Stimulated activated CD4-positive, alpha-beta T cell treated with anti-CD3 and anti-CD28 coated beads, Interleukin-1b, Interleukin-23, amount 100 ng/mL, for 48 hours (primary cell): ENCODE results near the gene C12orf76.

Experiments used
- DNase-seq: peaks from one replicate; pipeline ENCODE4 v3.0.0-alpha.2; 2020

Gene C12orf76

DNA sequence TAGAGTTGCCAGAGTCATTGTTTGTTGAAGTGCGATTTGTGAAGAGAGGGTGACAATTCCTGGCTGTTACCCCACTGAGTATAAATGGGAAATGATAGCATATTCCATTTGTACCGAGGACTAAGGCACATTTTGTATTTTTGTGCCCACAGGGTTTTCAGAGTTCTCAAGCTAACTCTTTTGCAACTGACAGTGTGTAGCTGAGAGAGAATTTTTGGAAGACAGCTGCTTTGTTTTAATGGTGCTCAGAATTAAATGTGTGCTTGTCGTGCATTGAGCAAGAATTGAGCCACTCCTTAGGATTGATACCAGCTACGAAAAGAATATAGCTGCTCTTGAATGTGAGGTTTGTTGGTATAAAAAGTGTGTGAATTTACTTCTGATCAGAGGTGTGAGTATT is 27.4 kb downstream of the C12orf76 start:
- no peak for DNase-seq

DNA sequence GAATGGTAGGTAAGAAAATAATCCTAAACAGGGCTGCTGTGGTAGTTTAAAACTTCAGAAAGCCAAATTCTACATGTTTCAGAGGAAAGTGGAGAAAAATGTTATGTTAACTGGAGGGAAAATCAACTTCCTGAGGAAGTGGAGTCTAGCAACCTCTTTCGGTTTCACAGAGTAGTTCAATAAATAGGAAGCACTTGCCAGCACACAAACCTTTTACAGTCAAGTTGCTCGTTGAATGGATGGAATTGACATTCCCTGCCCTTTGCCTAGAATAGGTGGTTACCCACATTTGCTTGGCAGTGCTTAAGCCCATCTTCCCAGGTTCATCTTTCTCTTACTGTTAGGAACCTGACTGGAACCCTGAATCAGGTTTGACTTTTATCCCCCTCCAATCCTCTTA is 33.2 kb downstream of the C12orf76 start:
- no peak for DNase-seq

DNA sequence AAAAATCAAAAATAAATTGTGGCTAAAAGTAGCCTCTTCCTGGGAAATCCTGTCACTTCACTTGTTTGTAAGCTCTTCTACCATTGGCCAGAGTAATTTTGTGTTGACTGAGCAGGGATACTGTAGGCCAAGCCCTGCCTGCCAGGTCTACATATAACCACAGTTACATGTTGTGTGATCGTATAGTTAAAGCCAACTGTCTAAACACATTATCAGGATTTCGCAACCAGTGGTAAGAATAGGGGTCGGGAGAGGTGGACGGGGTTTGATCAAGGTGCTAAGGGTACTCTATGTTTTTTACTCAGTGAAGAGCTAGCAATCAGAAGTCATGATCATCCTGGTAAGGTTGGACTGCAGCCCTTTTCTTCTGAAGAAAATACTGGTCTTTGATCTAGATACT is 35.7 kb downstream of the C12orf76 start:
- DNase-seq = no peak

DNA sequence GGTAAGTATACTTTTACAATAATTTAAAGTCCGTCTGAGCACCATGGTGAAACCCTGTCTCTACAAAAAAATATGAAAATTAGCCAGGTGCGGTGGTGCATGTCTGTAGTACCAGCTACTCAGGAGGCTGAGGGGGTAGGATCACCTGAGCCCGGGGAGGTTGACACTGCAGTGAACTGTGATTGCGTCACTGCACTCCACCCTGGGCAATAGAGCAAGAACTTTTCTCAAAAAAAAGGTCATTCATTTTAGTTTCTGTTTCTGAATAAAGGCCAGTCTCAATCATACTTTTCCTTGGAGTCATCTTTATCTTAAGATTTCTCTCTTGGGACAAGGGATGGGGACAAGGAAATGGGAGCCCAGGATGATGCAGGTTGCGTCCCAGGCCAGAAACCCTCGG is 36.2 kb downstream of the C12orf76 start:
- DNase-seq = no peak

DNA sequence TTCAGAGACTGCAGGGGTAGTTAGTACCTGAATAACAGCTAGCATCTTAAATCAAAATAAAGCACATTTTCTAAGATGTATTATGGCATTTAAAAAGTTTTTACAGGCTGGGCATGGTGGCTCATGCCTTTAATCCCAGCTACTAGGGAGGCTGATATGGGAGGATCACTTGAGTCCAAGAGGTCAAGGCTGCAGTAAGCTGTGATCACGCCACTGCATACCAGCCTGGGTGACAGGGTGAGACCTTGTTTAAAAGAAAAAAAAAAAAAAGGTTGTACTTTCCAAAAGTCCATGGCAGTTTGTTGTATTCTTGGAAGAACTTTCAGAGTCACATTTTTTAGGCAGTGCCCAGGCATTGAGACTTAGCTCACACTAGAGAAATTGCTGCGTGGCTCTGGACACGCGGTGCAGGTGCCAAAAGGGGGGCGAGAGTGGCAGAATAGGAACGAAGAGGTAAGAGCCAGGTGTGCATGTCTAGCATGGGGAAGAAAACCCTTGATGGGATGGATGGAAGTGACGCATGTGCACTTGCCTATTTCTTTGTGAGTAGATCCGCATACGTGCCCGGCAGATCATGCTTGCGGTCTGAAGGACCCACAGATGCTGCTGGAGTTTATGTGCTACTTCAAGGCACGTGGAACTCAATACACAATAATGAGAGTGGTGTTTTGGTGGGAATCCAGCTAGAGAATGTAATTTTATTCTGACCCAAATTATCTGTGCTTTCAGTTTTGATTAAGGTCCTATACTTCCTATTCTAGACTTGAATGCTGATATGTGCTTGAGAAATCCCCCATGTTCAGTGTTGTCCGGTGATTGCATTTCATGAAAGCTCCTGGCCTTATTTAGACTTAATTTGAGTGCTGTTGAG is 37.2 kb downstream of the C12orf76 start:
- DNase-seq = no peak

DNA sequence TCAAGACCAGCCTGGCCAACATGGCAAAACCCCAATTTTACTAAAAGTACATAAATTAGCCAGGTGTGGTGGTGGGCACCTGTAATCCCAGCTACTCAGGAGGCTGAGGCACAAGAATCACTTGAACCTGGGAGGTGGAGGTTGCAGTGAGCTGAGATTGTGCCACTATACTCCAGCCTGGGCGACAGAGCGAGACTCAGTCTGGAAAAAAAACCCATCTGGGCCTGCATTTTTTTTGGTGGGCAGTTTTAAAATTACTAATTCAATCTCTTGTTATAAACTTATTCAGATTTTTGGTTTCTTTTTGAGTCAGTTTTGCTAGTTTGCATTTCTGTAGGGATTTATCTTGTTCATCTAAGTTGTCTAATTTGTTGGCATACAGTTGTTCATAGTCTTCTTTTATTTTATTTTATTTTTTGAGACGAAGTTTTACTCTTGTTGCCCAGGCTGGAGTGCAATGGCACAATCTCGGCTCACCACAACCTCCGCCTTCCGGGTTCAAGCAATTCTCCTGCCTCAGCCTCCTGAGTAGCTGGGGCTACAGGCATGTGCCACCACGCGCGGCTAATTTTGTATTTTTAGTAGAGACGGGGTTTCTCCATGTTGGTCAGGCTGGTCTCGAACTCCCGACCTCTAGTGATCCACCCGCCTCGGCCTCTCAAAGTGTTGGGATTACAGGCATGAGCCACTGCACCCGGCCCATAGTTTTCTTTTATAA is 39.5 kb downstream of the C12orf76 start:
- peak; percentile 27 for DNase-seq

DNA sequence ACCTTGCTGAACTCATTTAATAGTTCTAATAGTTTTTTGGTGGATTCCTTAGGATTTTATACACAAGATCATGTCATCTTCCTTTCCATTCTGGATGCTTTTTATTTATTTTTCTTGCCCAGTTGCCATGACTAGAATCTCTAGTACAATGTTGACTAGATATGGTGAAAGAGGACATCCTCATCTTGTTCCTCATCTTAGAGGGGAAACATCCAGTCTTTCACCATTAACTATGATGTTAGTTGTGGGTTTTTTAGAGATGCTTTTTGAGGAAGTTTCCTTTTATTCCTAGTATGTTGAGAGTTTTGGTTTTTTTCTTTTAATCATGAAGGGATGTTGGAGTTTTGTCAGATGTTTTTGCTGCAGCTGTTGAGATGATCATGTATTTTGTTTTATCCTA is 40.4 kb downstream of the C12orf76 start:
- no peak for DNase-seq

DNA sequence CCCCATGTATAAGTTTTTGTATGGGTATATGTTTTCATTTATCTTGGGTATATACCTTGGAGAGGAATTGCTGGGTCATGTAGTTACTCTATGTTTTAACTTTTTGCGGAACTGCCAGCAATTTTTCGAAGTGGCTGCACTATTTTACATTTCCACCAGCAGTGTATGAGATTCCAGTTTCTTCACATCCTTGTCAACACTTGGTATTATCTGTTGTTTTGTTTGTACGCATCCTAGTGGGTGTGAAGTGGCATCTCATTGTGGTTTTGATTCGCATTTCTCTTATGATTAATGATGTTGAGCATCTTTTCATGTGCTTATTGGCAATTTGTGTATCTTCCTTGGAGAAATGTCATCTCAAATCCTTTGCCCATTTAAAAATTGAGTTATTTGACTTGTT is 42.2 kb downstream of the C12orf76 start:
- DNase-seq = no peak

DNA sequence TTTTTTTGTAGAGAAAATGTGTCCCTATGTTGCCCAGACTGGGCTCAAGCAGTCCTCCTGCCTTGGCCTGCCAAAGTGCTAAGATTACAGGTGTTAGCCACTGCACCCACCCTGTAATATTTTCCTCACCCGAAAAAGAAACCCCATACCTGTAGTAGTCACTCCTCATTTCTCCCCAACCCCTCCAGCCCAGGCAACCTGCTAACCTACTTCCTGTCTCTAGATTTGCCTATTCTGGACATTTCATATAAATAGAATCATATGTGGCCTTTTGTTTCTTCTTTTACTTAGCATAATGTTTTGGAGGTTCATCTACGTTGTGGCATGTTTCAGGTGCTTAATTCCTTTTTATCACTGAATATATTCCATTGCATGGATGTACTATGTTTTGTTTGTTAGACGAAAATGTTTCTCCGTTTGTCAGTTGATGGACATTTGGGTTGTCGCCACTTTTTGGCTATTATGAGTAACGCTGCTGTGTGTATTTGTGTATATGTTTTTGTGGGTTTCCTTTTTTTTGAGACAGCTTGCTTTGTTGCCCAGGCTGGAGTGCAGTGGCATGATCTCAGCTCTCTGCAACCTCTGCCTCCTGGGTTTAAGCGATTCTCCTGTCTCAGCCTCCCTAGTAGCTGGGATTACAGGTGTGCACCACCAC is 42.9 kb downstream of the C12orf76 start:
- DNase-seq = peak; percentile 25

DNA sequence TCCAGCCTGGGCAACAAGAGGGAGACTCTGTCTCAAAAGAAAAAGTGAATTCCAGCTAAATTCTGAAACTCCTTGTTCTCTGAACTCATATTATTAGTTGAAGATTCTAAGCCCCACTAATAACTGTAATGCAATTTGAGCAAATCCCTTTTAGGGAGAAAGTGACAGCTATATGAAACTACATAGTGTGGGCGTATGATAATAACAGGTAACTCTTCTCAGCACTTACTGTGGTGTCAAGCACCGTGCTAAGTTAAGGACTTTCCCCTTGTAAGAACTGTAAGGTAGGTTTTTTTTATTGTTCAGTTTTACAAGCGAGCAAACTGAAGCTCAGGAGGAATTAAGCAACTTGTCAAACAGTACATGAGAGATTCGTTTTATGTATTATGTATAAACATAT is 43.7 kb downstream of the C12orf76 start:
- no peak for DNase-seq

DNA sequence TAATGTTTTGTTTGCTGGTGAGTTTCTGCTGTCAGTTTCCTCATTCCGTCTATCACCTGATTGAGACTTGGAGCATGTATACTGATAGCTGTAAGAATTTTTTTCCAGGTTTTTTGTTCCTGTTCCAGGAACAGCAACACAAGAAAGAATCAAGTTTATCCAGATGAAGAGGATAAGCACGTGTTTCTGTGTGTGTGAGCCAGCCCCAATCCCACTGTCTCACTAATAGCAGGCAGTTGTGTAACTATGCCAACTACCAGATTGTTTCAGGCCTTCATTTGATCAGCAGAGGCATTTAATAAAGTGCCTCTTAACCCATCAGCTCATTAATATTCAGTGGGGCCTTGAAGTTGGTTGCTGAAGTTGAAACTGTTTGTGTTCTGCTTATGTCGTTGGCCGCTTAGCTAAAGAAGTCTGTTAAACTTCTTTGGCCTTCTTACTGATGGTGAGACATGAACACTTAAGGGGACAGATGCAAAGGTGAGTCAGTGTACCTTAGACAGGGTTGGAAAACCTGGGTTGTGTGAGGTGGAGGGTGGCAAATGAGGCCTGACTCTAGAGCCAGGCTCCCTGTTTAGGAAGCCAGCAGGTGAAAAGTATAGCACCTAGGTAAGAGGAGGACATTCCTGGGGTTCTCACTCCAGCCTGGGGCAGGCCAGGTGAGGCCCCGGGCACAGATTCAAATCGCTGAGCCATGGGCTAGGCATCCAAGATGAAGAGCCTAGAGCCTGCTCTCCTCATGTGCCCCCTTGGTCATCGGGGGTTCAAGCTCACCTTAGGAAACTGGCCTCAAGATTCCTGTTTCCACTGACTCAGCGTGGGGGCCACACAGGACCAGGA is 45.4 kb downstream of the C12orf76 start:
- DNase-seq = no peak

DNA sequence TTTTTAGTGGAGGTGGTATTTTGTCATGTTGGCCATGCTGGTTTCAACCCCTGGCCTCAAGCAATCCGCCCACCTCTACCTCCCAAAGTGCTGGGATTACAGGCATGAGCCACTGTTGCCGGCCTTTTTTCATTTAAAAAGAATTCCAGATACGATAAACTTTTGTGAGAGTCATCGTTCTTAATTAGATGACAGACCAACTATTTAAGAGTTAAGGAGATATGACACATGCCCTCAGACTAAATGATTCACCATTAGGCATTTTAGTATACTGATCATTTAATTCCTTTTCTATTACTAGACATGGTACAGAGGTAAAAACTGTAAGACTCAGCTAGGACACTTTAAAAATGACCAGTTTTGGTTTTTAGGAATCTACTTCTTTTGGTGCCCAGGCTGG is 46.7 kb downstream of the C12orf76 start:
- no peak for DNase-seq

DNA sequence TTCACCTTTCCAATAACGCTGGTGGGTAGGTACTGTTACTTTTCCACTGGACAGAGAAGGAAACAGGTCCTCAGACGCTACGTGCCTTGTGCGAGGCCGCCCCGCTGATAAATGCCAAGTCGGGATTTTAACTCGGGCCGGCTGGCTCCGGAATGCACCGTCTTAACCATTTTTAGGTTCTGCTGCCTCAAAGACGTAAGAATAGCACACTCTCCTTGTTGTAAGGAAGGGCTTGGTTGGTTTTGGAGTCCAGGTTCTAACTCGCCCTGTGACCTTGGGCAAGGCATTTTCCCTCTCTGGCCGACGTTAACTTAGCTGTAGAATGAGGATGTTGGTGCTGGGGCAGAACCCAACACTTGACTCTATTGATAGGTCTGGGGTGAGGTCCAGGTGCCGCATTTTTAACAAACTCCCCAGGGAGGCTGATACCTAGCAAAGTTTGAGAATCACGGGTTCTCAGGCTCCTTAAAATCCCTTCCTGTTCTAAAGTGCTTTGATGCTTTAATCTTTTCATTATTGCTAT is 48.3 kb downstream of the C12orf76 start:
- no peak for DNase-seq

DNA sequence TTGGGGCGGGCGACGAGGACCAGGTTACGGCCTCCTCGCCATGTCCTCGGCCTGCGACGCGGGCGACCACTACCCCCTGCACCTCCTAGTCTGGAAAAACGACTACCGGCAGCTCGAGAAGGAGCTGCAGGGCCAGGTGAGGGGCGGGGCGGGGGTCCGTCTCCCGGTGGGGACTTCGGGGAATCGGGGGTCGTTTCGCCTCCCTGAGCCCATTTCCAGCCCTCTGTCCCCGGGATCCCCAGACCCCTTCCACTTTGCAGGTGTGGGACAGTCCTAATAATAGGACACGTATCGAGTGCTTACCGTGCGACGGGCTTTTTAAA is 48.7 kb downstream of the C12orf76 start:
- no peak for DNase-seq

DNA sequence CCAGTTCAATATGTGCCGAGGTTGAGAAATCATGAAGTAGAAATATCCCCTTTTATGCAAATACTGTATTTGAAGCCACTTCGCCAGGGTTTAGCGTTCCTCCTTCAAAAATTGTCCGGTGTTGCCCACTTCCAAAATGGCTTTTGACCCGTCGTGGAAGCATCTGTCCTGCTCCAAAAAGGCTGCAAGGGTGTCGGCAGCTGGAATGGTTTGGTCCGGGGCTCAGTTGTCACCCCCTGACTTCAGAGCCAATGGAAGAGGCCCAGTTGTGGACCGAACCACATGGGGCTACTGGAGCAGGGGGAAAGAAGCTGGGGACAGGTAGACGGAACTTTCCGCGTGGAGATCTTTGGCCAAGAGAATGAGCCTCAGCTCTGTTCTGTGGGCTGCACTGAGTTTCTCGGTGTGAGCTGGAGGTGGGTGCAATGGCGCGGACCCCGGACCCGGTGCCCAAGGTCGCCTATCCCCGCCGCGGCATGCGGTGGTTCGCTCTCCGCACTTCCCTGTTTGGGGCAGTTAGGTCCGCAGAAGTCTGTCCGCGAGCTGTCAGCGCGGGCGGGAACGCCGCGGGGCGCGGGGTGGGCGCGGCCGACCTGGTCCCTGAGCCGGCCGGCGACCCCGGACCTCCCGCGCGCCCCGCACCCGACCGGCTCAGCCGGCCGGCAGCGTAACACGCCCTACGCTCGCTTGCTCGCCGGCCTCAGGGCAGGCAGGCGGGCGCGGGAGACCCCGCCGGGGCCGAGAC is 49.2 kb downstream of the C12orf76 start, which contains the start of gene ANKRD13A:
TSS of gene ANKRD13A (plus strand) at position 527 of the 745 bp plus-strand sequence. CDS start 259 bp downstream, outside the sequence.
- DNase-seq = peak; percentile 91

DNA sequence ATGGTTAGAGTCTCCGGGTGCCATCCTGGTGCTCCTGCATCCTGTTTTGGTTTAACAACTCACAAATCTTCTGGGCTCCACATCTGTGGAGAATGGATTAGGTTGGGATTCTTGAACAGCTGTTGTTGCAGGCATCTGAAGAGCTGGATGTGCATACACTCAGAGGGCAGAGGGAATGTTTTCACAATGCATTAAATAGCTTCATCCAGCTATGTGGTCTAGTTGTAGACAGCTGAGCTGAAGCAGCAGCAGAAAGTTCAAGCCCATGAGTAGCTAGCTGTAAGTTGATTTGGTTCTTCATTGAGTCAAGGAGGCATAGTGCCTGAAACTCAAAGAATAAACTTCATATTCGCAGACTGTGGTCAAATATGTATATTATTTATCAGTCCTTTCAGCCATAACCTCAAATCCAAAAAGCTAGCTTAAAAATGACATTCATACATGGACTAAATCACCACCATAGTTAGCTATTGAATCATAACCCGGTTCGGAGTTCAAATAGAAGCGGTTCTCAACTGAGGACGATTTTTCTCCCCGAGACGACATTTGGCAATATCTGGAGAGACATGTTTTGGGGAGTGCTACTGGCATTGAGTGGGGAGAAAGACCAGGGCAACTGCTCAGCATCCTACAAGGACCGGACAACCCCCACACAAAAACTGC is 50.0 kb downstream of the C12orf76 start:
- DNase-seq = no peak

DNA sequence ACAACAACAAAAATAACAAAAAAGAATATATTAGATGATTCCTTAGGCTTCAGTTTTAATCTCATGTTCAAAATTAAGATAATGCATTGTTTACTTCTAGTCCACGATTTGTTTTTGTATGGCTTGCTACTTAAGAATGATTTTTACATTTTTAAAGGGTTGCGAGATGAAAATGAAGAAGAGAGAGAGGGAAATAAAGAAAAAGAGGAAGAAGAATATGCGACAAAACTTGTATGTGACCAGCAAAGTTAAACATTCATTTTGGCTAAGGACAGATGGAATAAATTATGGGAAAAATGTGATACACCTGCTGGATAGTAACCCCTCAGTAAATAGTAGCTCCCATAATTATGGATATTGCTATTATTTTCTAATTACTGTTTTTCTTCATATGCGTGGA is 50.9 kb downstream of the C12orf76 start:
- no peak for DNase-seq

DNA sequence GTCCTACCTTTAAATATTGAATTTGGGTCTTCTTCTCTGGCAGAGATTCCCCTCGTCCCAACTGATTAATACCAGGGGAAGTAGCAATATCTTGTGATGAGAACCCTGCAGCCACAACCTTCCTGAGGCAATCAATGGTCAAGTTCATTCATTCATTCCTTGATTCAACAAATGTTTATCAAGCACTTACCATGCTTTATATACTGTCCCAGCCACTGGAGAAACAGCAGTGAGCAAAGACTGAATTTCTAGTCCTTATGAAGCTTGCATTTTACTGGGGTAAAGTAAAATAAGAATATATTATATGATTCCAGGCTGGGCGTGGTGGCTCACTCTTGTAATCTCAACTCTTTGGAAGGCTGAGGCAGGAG is 51.9 kb downstream of the C12orf76 start:
- no peak for DNase-seq

DNA sequence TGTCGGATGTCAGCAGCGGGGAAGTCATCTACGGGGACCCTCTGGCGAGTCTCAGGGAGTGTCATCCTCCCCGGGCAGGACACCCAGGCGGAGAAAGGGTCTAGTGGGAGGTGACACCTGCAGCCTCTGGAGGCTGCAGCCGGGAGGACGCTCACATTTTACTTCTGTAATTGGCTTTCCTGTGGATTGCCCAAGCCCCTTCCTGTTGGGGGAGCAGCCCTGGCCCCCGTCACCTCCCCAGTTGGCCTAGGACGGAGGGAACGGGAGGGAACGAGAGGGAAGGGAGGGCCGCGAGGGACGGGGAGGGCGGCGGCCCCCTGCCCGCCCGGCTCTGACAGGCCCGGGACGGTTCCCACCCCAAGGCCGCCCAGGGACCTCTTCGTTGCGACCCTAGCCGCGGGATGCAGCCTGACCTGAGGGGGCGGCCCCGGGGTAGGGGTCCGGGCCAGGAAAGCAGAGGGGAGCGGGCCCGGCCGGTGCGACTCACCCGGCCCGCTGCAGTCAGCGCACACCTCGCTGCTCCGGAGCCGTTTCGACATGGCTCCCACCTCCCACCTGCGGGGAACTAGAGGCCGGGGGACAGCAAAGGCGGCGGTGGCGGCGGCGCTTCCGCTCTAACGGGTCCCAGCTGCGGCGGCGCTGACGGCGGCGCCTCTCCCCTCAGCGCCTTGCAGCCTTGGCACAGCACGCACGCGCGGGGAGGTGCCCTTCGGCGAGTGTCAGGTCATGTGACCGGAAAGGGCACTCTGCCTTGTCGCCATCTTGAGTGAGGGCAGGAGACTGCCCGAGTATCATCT is 52.4 kb downstream of the C12orf76 start, which contains the start of gene GIT2:
TSS of gene GIT2 (minus strand) at position 683 of the 797 bp plus-strand sequence. CDS start at position 539, 144 bp downstream.
- peak; percentile 96 for DNase-seq

DNA sequence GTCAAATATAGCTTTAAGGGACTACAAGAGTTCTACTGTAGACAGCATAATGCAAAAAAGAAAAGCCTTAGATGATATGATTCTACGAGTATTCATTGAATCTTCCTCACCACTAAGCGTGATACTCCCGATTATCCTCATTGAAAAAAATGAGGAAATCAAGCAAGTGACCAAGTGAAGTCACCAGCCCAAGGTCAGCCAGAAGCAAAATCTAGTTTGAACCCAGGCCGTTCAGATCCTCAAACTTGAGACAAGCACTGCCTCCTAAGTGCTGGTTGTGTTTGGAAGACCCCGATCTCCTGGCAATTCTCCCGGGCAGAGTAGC is 53.0 kb downstream of the C12orf76 start:
- no peak for DNase-seq
